Measurements from ENCODE around the gene DHRS7. TPM values are rescaled to one million over a fixed set of nuclear protein-coding genes. Genes with fewer than 3 reads are reported as not detected.

The DHRS7 gene
- total and polyA plus RNA-seq, 2 of the 8 experiments (the other 6 are each of a cell fraction or from before 2014, with no cell fraction given): 10.8 to 27.5 TPM

GRCh38 chr14:60210703-60211102 is 45.5 kb upstream of the DHRS7 start (continued):
- TF ChIP-seq CHD7 (IDR thresholded peaks at IDR 0.05; ENCODE audit: insufficient replicate concordance, low read length) (no peak), POLR2AphosphoS5 (IDR thresholded peaks at IDR 0.05; ENCODE audit: low read depth, low read length) (no peak), TAF7 (optimal IDR thresholded peaks at IDR 0.05; ENCODE audit: borderline replicate concordance, low read depth, low read length) (no peak), MAFK (IDR thresholded peaks at IDR 0.05; ENCODE audit: low read depth, low read length) (no peak), TBP (IDR thresholded peaks at IDR 0.05; ENCODE audit: low read depth, low read length) (no peak), SUZ12 (IDR thresholded peaks at IDR 0.05; ENCODE audit: low read length) (no peak), SIRT6 (IDR thresholded peaks at IDR 0.05; ENCODE audit: low read length) (no peak), CTCF (IDR thresholded peaks at IDR 0.05; ENCODE audit: control extremely low read depth in 1 of 3, insufficient read depth in 1 of 3, low read depth in 1 of 3, low read length in 3 of 3) (no peak), CBX8 (IDR thresholded peaks at IDR 0.05; ENCODE audit: borderline replicate concordance, low read depth, low read length) (no peak), POU5F1 (IDR thresholded peaks at IDR 0.05; ENCODE audit: low read depth, low read length) (no peak)
